SK-N-SH (cell line): ENCODE results near the gene LSM4. TPM values are rescaled to one million over a fixed set of nuclear protein-coding genes. Genes with fewer than 3 reads are reported as not detected.

ENCODE experiments used
- CTCF ChIA-PET: fragments of 300-600, 350-600 bp; formaldehyde crosslinking; extraction: SDS; loops from one replicate; lab custom pipeline; 2021; lab: Yijun Ruan, JAX
- POLR2A ChIA-PET: fragments of 350-600 bp; sonication (Branson Sonifier 250); formaldehyde crosslinking; extraction: SDS; loops from one replicate; lab custom pipeline; 2020; ENCODE audit warnings: antibody characterized with exemption, inconsistent platforms; lab: Yijun Ruan, JAX
- DNase-seq: peaks from one replicate; pipeline ENCODE4 v3.0.0; 2012
- H2AFZ ChIP-seq: fragments of 200-600 bp; sonication (generic); 2 replicates; pipeline ENCODE4 v1.8.1; 2016; ENCODE audit warnings: antibody characterized with exemption, mild to moderate bottlenecking, low read depth
- H3F3A ChIP-seq: fragments of 200-600 bp; sonication (generic); replicated peaks from 2 replicates; pipeline ENCODE3; 2016; ENCODE audit warnings: antibody characterized with exemption, mild to moderate bottlenecking; ENCODE audit not compliant: insufficient read depth
- H3K27ac ChIP-seq, 2 experiments: fragments of 200-500 bp in 1 of 2; fragments of 200-600 bp in 1 of 2; sonication (Bioruptor generic) in 1 of 2; sonication (generic), shearing (Covaris generic) in 1 of 2; 2 replicates each; pipeline versions ENCODE4 v1.5.1 to v1.6.1; 2014 to 2016; ENCODE audit warnings: low read depth in 2 of 2, inconsistent platforms in 1 of 2, low read length in 1 of 2, mild to moderate bottlenecking in 1 of 2, mixed read lengths in 1 of 2
- H3K27me3 ChIP-seq: fragments of 200-600 bp; sonication (generic), shearing (Covaris generic); 2 replicates; pipeline ENCODE4 v1.6.1; 2016; ENCODE audit warnings: mixed run types; ENCODE audit not compliant: insufficient read depth
- H3K36me3 ChIP-seq, 2 experiments: fragments of 200-500 bp in 1 of 2; fragments of 200-600 bp in 1 of 2; sonication (Bioruptor generic) in 1 of 2; sonication (generic) in 1 of 2; replicated peaks in 1 of 2; 2 replicates each; pipeline versions ENCODE3 to v1.5.1; 2014 to 2016; ENCODE audit warnings: low read length in 1 of 2, mild to moderate bottlenecking in 1 of 2; ENCODE audit not compliant: insufficient read depth in 2 of 2, control insufficient read depth in 1 of 2
- H3K4me1 ChIP-seq, 2 experiments: fragments of 200-500 bp in 1 of 2; fragments of 200-600 bp in 1 of 2; sonication (Bioruptor generic) in 1 of 2; sonication (generic), shearing (Covaris generic) in 1 of 2; 2 replicates each; pipeline versions ENCODE4 v1.5.1 to v1.6.1; 2014 to 2016; ENCODE audit warnings: low read depth in 1 of 2, low read length in 1 of 2, mixed run types in 1 of 2; ENCODE audit not compliant: insufficient read depth in 2 of 2, control insufficient read depth in 1 of 2
- H3K4me2 ChIP-seq: fragments of 200-600 bp; sonication (generic), shearing (Covaris generic); 2 replicates; pipeline ENCODE4 v1.6.1; 2017; ENCODE audit warnings: mixed run types
- H3K4me3 ChIP-seq, 2 experiments: fragments of 200-500 bp in 1 of 2; fragments of 200-600 bp in 1 of 2; sonication (Bioruptor generic) in 1 of 2; sonication (generic), shearing (Covaris generic) in 1 of 2; 2 replicates each; pipeline versions ENCODE4 v1.5.1 to v1.8.1; 2014 to 2016; ENCODE audit warnings: low read depth in 2 of 2, inconsistent platforms in 1 of 2, low read length in 1 of 2, mild to moderate bottlenecking in 1 of 2, mixed read lengths in 1 of 2, moderate library complexity in 1 of 2
- H3K79me2 ChIP-seq: fragments of 200-600 bp; sonication (generic); 2 replicates; pipeline ENCODE4 v1.8.1; 2017; ENCODE audit warnings: mild to moderate bottlenecking; ENCODE audit not compliant: insufficient read depth
- H3K9ac ChIP-seq: fragments of 200-600 bp; sonication (generic); 2 replicates; pipeline ENCODE4 v1.6.1; 2017; ENCODE audit warnings: mixed run types
- H3K9me2 ChIP-seq: fragments of 200-600 bp; sonication (generic); 2 replicates; pipeline ENCODE4 v1.6.1; 2017; ENCODE audit warnings: mixed run types
- H3K9me3 ChIP-seq: fragments of 200-600 bp; sonication (generic); 2 replicates; pipeline ENCODE4 v1.6.1; 2017; ENCODE audit warnings: mixed run types, mild to moderate bottlenecking, moderate library complexity
- H4K20me1 ChIP-seq: fragments of 200-600 bp; sonication (generic); 2 replicates; pipeline ENCODE4 v1.6.1; 2017; ENCODE audit warnings: mild to moderate bottlenecking, mixed run types; ENCODE audit not compliant: insufficient read depth
- CHD2 ChIP-seq: fragments of 150-350 bp; IDR thresholded peaks from 2 replicates; pipeline ENCODE4 v1.6.1; 2018; ENCODE audit warnings: low read length; ENCODE audit not compliant: partially characterized antibody
- EZH2phosphoT487 ChIP-seq: fragments of 200-600 bp; sonication (generic); IDR thresholded peaks from 2 replicates; pipeline ENCODE4 v1.6.1; 2017; ENCODE audit warnings: low read depth, mixed run types, mild to moderate bottlenecking, antibody characterized with exemption, moderate library complexity, borderline replicate concordance
- FOXM1 ChIP-seq: IDR thresholded peaks from 2 replicates; pipeline ENCODE4 v1.4.0; 2012; ENCODE audit warnings: low read depth, mild to moderate bottlenecking
- GABPA ChIP-seq: IDR thresholded peaks from 2 replicates; pipeline ENCODE4 v1.4.0; 2012; ENCODE audit warnings: low read depth, mild to moderate bottlenecking
- GATA2 ChIP-seq: sonication (generic); formaldehyde crosslinking; IDR thresholded peaks from 2 replicates; pipeline ENCODE4 v1.5.0; 2020; ENCODE audit warnings: mild to moderate bottlenecking, missing genetic modification reagents
- IRF3 ChIP-seq: fragments of 150-350 bp; IDR thresholded peaks from 2 replicates; pipeline ENCODE4 v1.6.1; 2016; ENCODE audit warnings: mild to moderate bottlenecking, low read depth, low read length
- JUND ChIP-seq: IDR thresholded peaks from 2 replicates; pipeline ENCODE4 v1.4.0; 2012
- MAX ChIP-seq: IDR thresholded peaks from 2 replicates; pipeline ENCODE4 v1.4.0; 2012; ENCODE audit warnings: low read depth
- MEF2A ChIP-seq: IDR thresholded peaks from 2 replicates; pipeline ENCODE4 v1.4.0; 2012; ENCODE audit warnings: low read depth, borderline replicate concordance
- NFIC ChIP-seq: IDR thresholded peaks from 2 replicates; pipeline ENCODE4 v1.4.0; 2012; ENCODE audit warnings: borderline replicate concordance
- PBX3 ChIP-seq: IDR thresholded peaks from 2 replicates; pipeline ENCODE4; 2012
- RFX5 ChIP-seq: IDR thresholded peaks from 2 replicates; pipeline ENCODE4 v1.6.1; 2012; ENCODE audit warnings: mild to moderate bottlenecking, improper control_type of control experiment, low read length
- RXRA ChIP-seq: IDR thresholded peaks from 2 replicates; pipeline ENCODE4 v1.4.0; 2012; ENCODE audit warnings: low read depth, mild to moderate bottlenecking, borderline replicate concordance
- SIN3A ChIP-seq: IDR thresholded peaks from 2 replicates; pipeline ENCODE4 v1.6.1; 2012; ENCODE audit warnings: low read depth, mild to moderate bottlenecking, low read length, moderate library complexity, borderline replicate concordance
- SMC3 ChIP-seq: IDR thresholded peaks from 2 replicates; pipeline ENCODE4 v1.6.1; 2012; ENCODE audit warnings: low read depth, low read length, improper control_type of control experiment
- TCF12 ChIP-seq: IDR thresholded peaks from 2 replicates; pipeline ENCODE4 v1.4.0; 2012
- TEAD4 ChIP-seq: IDR thresholded peaks from 2 replicates; pipeline ENCODE4 v1.4.0; 2012; ENCODE audit warnings: mild to moderate bottlenecking, borderline replicate concordance; ENCODE audit not compliant: insufficient read depth
- YY1 ChIP-seq: IDR thresholded peaks from 2 replicates; pipeline ENCODE4 v1.4.0; 2012; ENCODE audit warnings: low read depth, mild to moderate bottlenecking
- ZBTB33 ChIP-seq: IDR thresholded peaks from 2 replicates; pipeline ENCODE4 v1.4.0; 2012; ENCODE audit warnings: low read depth, borderline replicate concordance
- WGBS: methylation state at CpG from one replicate; pipeline ENCODE4 v1.1.6; 2017; ENCODE audit warnings: low lambda C conversion rate; 5-methylcytosine and 5-hydroxymethylcytosine counted together
- polyA plus RNA-seq, 3 experiments: library from polyadenylated mRNA; depleted of rRNA; stranded (reverse); fragments of >200 nt; gene quantifications; 2 replicates each; pipeline ENCODE4 v1.2.3, GENCODE V29; 2012
- TF ChIP-seq, protein P1 (sequence below): IDR thresholded peaks from 2 replicates; pipeline ENCODE4 v1.4.0; 2012; ENCODE audit warnings: low read depth, borderline replicate concordance

Gene LSM4
- polyA plus RNA-seq, 1 of the 3 experiments (the other 2 are of a cell fraction): 277 TPM

DNA sequence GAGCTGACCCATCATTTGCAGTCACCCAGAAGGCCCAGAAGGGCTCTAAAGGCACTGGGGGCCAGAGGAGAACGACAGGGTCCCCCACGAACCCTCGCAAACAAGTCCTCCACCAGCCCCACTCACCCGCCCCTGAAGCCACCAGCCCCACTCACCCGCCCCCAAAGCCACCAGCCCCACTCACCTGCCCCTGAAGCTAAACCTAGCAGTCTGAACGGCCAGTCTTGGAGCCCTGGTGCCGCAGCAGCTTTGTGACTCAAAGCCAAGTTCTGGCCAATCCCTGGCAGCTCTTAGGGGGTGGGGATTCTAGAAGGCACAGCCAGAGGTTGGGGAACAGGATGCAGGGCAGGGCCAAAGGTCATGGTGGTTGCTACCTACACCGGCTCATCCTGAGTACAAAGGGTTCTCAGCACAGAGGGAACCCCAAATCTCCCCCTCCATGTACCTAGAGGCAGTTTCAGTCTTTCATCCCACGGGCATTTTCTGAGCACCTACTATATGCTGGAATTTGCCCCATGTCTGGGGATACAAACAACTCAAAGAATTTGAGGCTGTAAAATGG is 48.6 kb downstream of the LSM4 start, which contains the start of gene IQCN:
Gene IQCN (minus strand): TSS at position 234 of the 562 bp plus-strand sequence. CDS start 4,974 bp downstream, outside the sequence.
- Histone ChIP-seq H3K9me2 (no peaks in the 10 kb centered on the region), H3K36me3 (peaks cover 4 to 18% of the 10 kb centered on the region in 2 experiments), H3K4me1 (peaks cover 8 to 9% of the 10 kb centered on the region in 2 experiments; a peak in 3 of 4 replicates), H3K4me3 (0 out of 4 replicates have a peak within 1 kb of the TSS, but pooled peaks of 1 of the 2 experiments have one; percentile 1), H3K27me3 (no peaks in the 10 kb centered on the region), H3F3A (peaks cover 26% of the 10 kb centered on the region), H3K27ac (peak within 1 kb of the TSS in 1 of 2 experiments; percentile 36; a peak in 2 of 4 replicates)
- ChIA-PET POLR2A (interaction anchor here (0.9 to 2.1 kb wide), 2 partner anchors 20 to 48 kb away, joined by 3 to 6 read pairs; partner anchors contain the start of gene LSM4), CTCF (interaction anchor here (0.8 to 13.0 kb wide), 6 partner anchors 12 to 114 kb away, joined by 3 to 216 read pairs (median 4); no protein-coding TSS in a partner anchor)
- 76% methylated on average over 6 of the region's 9 CpGs for WGBS
- TF ChIP-seq TCF12: no peak
- TF ChIP-seq CHD2: no peak
- TF ChIP-seq MEF2A: no peak
- no peak for TF ChIP-seq PBX3
- TF ChIP-seq JUND: no peak
- TF ChIP-seq YY1: no peak
- TF ChIP-seq FOXM1: no peak
- no peak for TF ChIP-seq TEAD4
- TF ChIP-seq EZH2phosphoT487: no peak
- no peak for TF ChIP-seq NFIC
- TF ChIP-seq MAX: no peak
- no peak for TF ChIP-seq ZBTB33
- no peak for TF ChIP-seq GABPA
- TF ChIP-seq GATA2 (CRISPR knock-in tag): no peak
- TF ChIP-seq, protein P1, sequence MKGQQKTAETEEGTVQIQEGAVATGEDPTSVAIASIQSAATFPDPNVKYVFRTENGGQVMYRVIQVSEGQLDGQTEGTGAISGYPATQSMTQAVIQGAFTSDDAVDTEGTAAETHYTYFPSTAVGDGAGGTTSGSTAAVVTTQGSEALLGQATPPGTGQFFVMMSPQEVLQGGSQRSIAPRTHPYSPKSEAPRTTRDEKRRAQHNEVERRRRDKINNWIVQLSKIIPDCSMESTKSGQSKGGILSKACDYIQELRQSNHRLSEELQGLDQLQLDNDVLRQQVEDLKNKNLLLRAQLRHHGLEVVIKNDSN: no peak
- TF ChIP-seq SMC3: no peak
- TF ChIP-seq RXRA: no peak
- no peak for TF ChIP-seq SIN3A
- TF ChIP-seq IRF3: no peak
- TF ChIP-seq RFX5: no peak
- TF ChIP-seq, all 33 proteins: peak for 0
- DNase-seq: no peak
- H3K9ac ChIP-seq: peak within 1 kb of the TSS; percentile 5; the same call in 1 of the 2 replicates
- H3K9me3 ChIP-seq: no peaks in the 10 kb centered on the region
- peak within 1 kb of the TSS; percentile 47 for H3K4me2 ChIP-seq
- H3K79me2 ChIP-seq: peaks cover 58% of the 10 kb centered on the region
- peaks cover 89% of the 10 kb centered on the region for H4K20me1 ChIP-seq
- H2AFZ ChIP-seq: no peak within 1 kb of the TSS
